OCI-LY7 (cell line): ENCODE results near the gene MRPS18C. TPM values are rescaled to one million over a fixed set of nuclear protein-coding genes. Genes with fewer than 3 reads are reported as not detected.
A peak's percentile ranks its signal among the peaks of the same experiment; 100 is the strongest.
"Not testable (repeated sequence)": the region's sequence is repeated elsewhere in the genome, so short reads cannot be mapped to it uniquely, and the experiment has no call there.

Experiments
- BruUV-seq: library from RNA; stranded (reverse); fragments of 400-500 nt; replicated peaks from 2 replicates; lab custom pipeline; 2021; lab: Mats Ljungman, UMichigan
- CTCF ChIA-PET: fragments of 300-600 bp; sonication (Branson Sonifier 250); formaldehyde crosslinking; loops from one replicate; lab custom pipeline; 2022; ENCODE audit warnings: antibody characterized with exemption; ENCODE audit not compliant: unreplicated experiment; lab: Charles Lee
- POLR2A ChIA-PET: fragments of 300-600 bp; sonication (Branson Sonifier 250); formaldehyde crosslinking; loops from one replicate; lab custom pipeline; 2022; ENCODE audit warnings: antibody characterized with exemption; lab: Charles Lee
- DNase-seq: peaks from one replicate; pipeline ENCODE4 v3.0.0-alpha.2; 2015; ENCODE audit warnings: low spot score
- H2AFZ ChIP-seq: fragments of 200-600 bp; sonication (generic), shearing (Covaris generic); 2 replicates; pipeline ENCODE4 v1.6.1; 2014; ENCODE audit warnings: mild to moderate bottlenecking, antibody characterized with exemption, low read length, moderate library complexity
- H3K27ac ChIP-seq: fragments of 200-600 bp; sonication (generic); 2 replicates; pipeline ENCODE4 v1.5.1; 2014; ENCODE audit warnings: mixed run types, low read depth, mild to moderate bottlenecking, moderate library complexity, low read length, inconsistent platforms; ENCODE audit not compliant: poor library complexity, severe bottlenecking
- H3K36me3 ChIP-seq: fragments of 200-600 bp; sonication (generic); 2 replicates; pipeline ENCODE4 v1.6.1; 2014; ENCODE audit warnings: mild to moderate bottlenecking, antibody characterized with exemption, low read length, moderate library complexity, mixed read lengths; ENCODE audit not compliant: insufficient read depth
- H3K4me1 ChIP-seq: fragments of 200-600 bp; sonication (generic); 2 replicates; pipeline ENCODE4 v1.5.1; 2014; ENCODE audit warnings: mild to moderate bottlenecking, low read length; ENCODE audit not compliant: insufficient read depth, poor library complexity, severe bottlenecking
- H3K4me2 ChIP-seq: fragments of 200-600 bp; sonication (generic); 2 replicates; pipeline ENCODE4 v1.6.1; 2014; ENCODE audit warnings: mild to moderate bottlenecking, low read length
- H3K4me3 ChIP-seq: fragments of 200-600 bp; sonication (generic); 2 replicates; pipeline ENCODE4 v1.5.1; 2014; ENCODE audit warnings: mild to moderate bottlenecking, low read depth, low read length; ENCODE audit not compliant: poor library complexity, severe bottlenecking
- H3K79me2 ChIP-seq: fragments of 200-600 bp; sonication (generic); 2 replicates; pipeline ENCODE4 v1.6.1; 2016; ENCODE audit warnings: low read depth, mild to moderate bottlenecking, low read length, moderate library complexity, mixed read lengths; ENCODE audit not compliant: insufficient read depth
- H3K9me2 ChIP-seq: fragments of 200-600 bp; sonication (generic); 2 replicates; pipeline ENCODE4 v1.6.1; 2016; ENCODE audit warnings: mild to moderate bottlenecking, low read length, mixed read lengths; ENCODE audit not compliant: insufficient read depth
- H3K9me3 ChIP-seq: fragments of 200-600 bp; sonication (generic); 2 replicates; pipeline ENCODE4 v1.6.1; 2014; ENCODE audit warnings: mild to moderate bottlenecking, mixed run types, low read length, mixed read lengths
- H4K20me1 ChIP-seq: fragments of 200-600 bp; sonication (generic); 2 replicates; pipeline ENCODE4 v1.6.1; 2014; ENCODE audit warnings: mild to moderate bottlenecking, antibody characterized with exemption, low read length, moderate library complexity, mixed read lengths; ENCODE audit not compliant: insufficient read depth
- EZH2phosphoT487 ChIP-seq: fragments of 200-600 bp; sonication (generic); IDR thresholded peaks from 2 replicates; pipeline ENCODE4 v1.6.1; 2018; ENCODE audit warnings: low read depth, borderline replicate concordance, mild to moderate bottlenecking, mixed run types, antibody characterized with exemption, low read length, moderate library complexity, mixed read lengths
- intact Hi-C: fragments of 100-400 bp; cut with micrococcal nuclease; formaldehyde crosslinking; loops from one replicate; pipeline ENCODE4 v1.10.0; 2022; ENCODE audit not compliant: unreplicated experiment
- total RNA-seq, 2 experiments: library from RNA; depleted of rRNA in 1 of 2; stranded (reverse); fragments of >200 nt in 1 of 2; shearing (Covaris generic) in 1 of 2; gene quantifications; 2 replicates each; pipeline ENCODE4 v1.2.3, GENCODE V29; 2014 to 2022
- TF ChIP-seq, protein P1 (sequence below): fragments of 200-600 bp; sonication (generic); conservative IDR thresholded peaks from 2 replicates; pipeline ENCODE4 v1.5.1; 2014; ENCODE audit warnings: mild to moderate bottlenecking, antibody characterized with exemption, low read length, moderate library complexity, mixed read lengths

Gene MRPS18C
- total RNA-seq, 2 experiments from 2014 or later = 38.1 to 104 TPM

DNA sequence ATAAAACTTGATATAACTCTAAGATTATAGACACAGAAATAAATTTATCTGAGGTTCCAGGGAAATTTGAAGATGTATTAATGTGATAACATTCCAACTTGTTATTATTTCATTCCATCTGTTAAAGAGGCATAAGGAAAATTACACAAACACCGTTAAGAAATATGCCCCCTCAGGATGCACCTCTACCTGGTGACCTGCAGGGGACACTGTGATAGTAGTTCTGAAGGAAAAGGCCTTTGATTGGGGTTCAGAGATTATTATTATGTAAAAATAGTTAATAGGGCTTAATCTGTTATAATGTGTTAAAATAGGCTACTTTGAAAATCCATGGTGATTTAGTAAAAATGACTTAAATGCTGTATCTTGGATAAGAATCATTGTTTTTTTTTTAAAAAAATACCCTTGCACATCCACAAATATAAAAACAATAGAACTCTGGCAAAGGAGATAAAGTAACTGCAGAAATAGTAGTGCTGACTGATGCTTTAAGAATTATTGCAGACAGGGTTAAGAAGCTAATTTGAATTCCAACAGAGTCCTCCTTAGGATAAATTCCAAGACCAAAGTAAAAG, 35.1 kb downstream of the MRPS18C start:
- intact Hi-C loops = loop anchor here (2.0 kb wide), 2 partner anchors 128 to 150 kb away; no protein-coding TSS in a partner anchor
- Histone ChIP-seq H3K4me1 (peaks cover under 1% of the 10 kb centered on the region), H3K9me2 (no peaks in the 10 kb centered on the region), H3K4me3 (no peak overlapping the region), H3K4me2 (no peak overlapping the region), H3K9me3 (no peaks in the 10 kb centered on the region), H4K20me1 (no peaks in the 10 kb centered on the region), H3K36me3 (no peaks in the 10 kb centered on the region), H3K79me2 (no peaks in the 10 kb centered on the region), H2AFZ (no peak overlapping the region; the same call in 1 of the 2 replicates), H3K27ac (no peak overlapping the region)
- CTCF ChIA-PET = no interaction called here
- POLR2A ChIA-PET = interaction anchor here (1.4 kb wide), 1 partner anchor 9 kb away, joined by 3 read pairs; no protein-coding TSS in a partner anchor
- peak; percentile 54 for DNase-seq
- no TSS peak for BruUV-seq
- no peak for TF ChIP-seq EZH2phosphoT487
- TF ChIP-seq, protein P1, sequence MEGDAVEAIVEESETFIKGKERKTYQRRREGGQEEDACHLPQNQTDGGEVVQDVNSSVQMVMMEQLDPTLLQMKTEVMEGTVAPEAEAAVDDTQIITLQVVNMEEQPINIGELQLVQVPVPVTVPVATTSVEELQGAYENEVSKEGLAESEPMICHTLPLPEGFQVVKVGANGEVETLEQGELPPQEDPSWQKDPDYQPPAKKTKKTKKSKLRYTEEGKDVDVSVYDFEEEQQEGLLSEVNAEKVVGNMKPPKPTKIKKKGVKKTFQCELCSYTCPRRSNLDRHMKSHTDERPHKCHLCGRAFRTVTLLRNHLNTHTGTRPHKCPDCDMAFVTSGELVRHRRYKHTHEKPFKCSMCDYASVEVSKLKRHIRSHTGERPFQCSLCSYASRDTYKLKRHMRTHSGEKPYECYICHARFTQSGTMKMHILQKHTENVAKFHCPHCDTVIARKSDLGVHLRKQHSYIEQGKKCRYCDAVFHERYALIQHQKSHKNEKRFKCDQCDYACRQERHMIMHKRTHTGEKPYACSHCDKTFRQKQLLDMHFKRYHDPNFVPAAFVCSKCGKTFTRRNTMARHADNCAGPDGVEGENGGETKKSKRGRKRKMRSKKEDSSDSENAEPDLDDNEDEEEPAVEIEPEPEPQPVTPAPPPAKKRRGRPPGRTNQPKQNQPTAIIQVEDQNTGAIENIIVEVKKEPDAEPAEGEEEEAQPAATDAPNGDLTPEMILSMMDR = peak; percentile 98

DNA sequence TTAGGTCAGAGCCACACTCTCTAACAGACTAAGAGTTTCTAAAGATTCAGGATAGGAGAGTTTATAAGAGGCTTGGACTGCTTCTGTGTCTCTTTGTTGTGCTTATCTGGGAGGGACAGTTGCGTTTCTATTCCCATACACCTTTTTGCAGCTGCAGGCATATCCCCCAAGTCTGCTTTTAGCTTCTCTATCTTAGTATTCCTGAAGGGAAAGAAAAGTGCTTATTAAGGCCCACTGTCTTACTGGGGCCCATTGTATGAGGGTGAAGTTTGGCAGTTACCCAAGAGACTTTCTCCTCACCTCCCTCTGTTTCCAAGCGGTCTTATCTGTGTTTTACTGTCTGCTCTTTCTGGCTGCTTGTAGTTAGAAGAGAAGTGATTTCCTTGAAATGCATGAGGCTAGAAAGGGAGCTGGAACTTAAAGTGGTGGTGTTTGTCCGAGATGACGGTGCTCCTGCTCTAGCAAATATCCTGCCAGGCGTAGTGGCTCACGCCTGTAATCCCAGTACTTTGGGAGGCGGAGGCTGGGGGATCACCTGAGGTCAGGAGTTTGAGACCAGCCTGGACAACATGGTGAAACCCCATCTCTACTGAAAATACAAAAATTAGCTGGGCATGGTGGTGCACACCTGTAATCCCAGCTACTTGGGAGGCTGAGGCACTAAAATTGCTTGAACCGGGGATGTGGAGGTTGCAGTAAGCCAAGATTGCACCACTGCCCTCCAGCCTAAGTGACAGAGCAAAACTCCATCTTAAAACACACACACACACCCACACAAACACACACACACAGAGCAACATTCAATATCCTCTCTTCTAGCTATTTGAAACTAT, 40.4 kb downstream of the MRPS18C start:
- BruUV-seq, H3K9me3 ChIP-seq, DNase-seq, H3K36me3 ChIP-seq, H4K20me1 ChIP-seq, H3K9me2 ChIP-seq, H2AFZ ChIP-seq, H3K4me3 ChIP-seq, intact Hi-C loops, H3K4me2 ChIP-seq, H3K27ac ChIP-seq, CTCF ChIA-PET, H3K4me1 ChIP-seq, POLR2A ChIA-PET, H3K79me2 ChIP-seq: not testable (repeated sequence)

DNA sequence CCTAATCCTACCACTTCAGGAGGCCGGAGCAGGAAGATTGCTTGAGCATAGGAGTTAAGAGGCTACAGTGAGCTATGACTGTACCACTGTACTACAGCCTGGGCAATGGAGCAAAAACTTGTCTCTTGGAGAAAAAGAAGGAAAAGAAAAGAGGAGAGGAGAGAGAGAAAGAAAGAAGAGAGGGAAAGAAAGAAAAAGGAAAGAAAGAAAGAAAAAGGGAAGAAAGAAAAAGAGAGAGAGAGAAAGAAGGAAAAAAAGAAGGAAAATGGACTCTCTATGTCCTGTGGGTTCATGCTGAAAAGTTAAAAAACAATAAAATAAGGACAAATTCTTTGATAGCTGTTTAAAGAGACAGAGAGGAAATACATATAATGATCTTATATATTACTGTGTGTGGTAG, 42.3 kb downstream of the MRPS18C start:
- H3K4me2 ChIP-seq = no peak overlapping the region

DNA sequence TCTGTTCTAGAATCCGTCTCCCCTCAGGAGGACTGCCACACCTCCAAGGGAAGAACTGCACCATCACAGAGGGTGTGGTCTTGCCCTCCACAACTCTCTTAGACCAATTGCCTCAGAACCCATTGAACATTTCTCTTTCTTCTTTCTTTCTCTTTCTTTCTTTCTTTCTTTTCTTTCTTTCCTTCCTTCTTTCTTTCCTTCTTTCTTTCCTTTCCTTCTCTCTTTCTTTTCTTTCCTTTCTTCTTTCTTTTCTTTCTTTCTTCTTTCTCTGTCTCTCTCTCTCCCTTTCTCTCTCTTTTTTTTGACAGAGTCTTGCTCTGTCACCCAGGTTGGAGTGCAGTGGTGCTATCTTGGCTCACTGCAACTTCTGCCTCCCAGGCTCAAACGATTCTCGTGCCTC, 45.8 kb downstream of the MRPS18C start:
- H4K20me1 ChIP-seq, H3K9me3 ChIP-seq, H3K27ac ChIP-seq, H3K79me2 ChIP-seq, DNase-seq, H2AFZ ChIP-seq, CTCF ChIA-PET, intact Hi-C loops, H3K36me3 ChIP-seq, H3K9me2 ChIP-seq, H3K4me3 ChIP-seq, H3K4me2 ChIP-seq, BruUV-seq: not testable (repeated sequence)
- peaks cover 13% of the 10 kb centered on the region for H3K4me1 ChIP-seq
- POLR2A ChIA-PET = interaction anchor here (0.6 to 1.5 kb wide), 3 partner anchors 16 to 71 kb away, joined by 3 to 9 read pairs (median 4); no protein-coding TSS in a partner anchor

More for the DNA sequence above, 42.3 kb downstream of the MRPS18C start:
- Histone ChIP-seq H3K79me2 (no peaks in the 10 kb centered on the region), H2AFZ (no peak overlapping the region), H3K4me3 (no peak overlapping the region), H3K27ac (no peak overlapping the region), H3K9me3 (no peaks in the 10 kb centered on the region), H4K20me1 (no peaks in the 10 kb centered on the region), H3K36me3 (no peaks in the 10 kb centered on the region), H3K4me1 (no peaks in the 10 kb centered on the region), H3K9me2 (no peaks in the 10 kb centered on the region)
- ChIA-PET CTCF (no interaction called here), POLR2A (interaction anchor here (0.7 to 2.0 kb wide), 4 partner anchors 12 to 661 kb away, joined by 3 to 8 read pairs (median 4); partner anchors contain the start of gene ABRAXAS1)
- intact Hi-C loops = no loop called here
- DNase-seq = no peak
- no TSS peak for BruUV-seq
- TF ChIP-seq, protein P1 = no peak
- TF ChIP-seq EZH2phosphoT487 = no peak
